ENCODE measurements around the gene MAP7D3.

The MAP7D3 gene

DNA sequence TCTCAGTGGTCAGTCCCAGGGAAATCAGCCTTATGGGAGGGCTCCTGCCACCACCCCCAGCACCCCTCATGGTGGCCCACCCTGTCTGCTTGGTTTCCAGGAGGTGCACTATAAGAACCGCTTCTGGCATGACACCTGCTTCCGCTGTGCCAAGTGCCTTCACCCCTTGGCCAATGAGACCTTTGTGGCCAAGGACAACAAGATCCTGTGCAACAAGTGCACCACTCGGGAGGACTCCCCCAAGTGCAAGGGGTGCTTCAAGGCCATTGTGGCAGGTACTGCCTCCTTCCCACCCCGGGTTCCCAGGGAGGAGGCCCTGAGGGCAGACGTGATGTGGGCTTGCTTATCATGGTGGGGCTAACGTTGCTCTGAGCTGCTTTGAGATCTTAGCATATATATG, 44.3 kb downstream of the MAP7D3 start:
- DNase-seq (ENCODE audit: low spot score) = no peak

DNA sequence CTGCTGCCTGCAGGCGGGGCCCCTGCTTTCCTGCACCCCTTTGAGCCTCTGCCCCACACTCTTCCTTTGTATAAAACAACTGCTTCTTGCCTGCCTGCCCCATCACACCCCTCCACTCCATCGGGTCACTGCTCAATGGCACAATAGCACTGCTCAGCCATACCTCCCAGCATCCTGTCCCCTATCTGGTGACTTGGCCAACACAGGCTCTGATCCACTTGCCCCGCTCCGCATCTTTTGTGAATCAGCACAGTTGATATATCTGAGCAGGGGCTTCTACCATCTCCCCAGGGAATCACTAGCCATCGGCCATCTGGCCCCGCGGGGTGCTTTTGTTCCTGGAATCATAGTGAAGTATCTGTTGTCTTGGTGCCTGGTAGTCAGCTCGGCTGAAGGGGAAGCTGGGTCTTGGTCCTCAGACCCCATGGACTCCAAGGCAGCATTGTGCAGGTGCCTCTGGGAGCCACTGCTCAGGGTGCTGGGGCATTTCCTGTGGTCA, 45.3 kb downstream of the MAP7D3 start:
- no peak for DNase-seq (ENCODE audit: low spot score)

GRCh38 chrX:136204571-136204970, 46.6 kb downstream of the MAP7D3 start:
- DNase-seq (ENCODE audit: low spot score) = no peak

DNA sequence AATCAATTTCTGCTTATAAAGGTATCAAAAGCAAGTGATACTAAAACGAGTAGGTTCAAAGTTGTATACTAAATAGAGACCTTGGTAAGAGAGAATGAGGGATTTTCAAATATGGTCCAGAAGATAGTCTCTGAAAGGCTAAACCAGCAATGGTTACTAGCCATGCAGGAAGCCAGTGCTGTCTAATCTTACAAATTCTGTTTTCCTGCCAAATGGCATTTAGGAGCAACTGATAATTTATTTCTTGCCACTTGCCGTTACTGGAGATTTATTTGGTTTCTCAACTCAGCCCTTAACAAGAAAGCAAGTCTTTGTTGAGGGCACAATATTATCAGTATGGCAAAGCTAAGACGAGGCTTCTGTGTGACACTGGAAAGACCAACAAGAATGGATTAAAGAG, 47.2 kb downstream of the MAP7D3 start:
- no peak for DNase-seq (ENCODE audit: low spot score)

GRCh38 chrX:136203438-136203837, 47.8 kb downstream of the MAP7D3 start:
- DNase-seq (ENCODE audit: low spot score) = no peak

DNA sequence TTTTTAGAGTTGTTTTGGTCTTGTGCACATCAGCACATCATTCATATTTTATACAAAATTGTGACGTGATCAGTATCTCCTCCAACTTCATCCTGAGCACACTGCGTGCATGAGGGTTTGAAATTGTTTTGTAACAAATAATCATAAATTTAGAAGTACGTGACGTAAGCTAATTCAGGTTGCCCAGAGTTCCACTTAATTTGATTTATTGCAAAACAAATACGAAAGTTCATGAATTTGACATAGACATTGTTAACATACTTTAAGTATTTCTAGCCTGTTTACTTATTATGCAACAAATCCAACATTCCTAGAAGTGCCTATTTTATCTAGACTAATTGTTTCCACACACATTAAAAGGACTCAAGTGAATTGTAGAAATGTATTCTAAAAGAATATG, 48.3 kb downstream of the MAP7D3 start:
- no peak for DNase-seq (ENCODE audit: low spot score)

GRCh38 chrX:136201601-136202000, 49.6 kb downstream of the MAP7D3 start:
- DNase-seq (ENCODE audit: low spot score) = no peak

DNA sequence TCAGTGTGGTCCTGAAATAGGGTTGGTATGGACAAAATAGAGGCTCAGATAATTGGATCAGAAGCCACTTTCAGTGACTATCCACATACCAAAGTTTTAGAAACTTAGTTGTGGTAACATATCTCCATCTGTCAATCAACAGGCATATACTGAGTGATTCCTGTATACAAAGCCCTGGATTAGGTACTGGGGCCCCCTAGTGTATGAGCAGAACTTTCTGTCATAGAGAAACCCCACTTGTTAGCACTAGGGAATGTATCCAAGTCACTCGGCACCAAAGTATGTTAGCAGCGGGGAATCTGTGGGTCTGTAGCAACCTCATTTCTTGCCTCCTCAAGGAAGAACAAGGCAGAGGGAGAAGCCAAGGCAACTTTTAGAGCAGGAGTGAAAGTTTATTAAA, 50.7 kb downstream of the MAP7D3 start:
- DNase-seq (ENCODE audit: low spot score) = peak; percentile 6

- no peak for DNase-seq (ENCODE audit: low spot score)
Observed at GRCh38 chrX:136199365-136199764, 51.8 kb downstream of the MAP7D3 start.

DNA sequence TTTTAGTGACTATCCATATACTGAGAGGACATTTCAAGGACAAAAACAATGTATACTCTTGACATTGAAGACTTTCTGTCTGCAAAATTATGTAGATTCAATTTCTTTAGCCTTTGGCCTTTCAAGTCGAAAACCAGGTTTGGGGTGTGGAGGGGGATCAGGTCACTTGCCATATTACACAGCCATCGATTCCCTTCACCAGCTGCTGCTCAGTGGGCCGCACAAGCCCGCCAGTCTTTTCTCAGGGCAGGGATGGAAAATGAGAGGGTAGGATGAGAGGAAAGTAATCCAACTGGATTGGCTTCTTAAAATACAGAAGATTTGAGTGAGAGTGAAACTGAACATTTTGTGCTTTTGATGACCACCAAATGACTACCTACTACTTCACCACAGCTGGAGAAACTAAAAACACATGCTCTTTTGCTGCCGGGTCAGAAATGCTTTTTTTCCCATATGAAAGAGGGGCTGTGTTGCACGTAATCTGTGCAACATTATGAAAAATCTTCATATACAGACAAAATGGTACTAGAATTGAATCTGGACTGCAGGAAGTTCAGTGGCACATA, 52.4 kb downstream of the MAP7D3 start:
- no peak for DNase-seq (ENCODE audit: low spot score)

DNA sequence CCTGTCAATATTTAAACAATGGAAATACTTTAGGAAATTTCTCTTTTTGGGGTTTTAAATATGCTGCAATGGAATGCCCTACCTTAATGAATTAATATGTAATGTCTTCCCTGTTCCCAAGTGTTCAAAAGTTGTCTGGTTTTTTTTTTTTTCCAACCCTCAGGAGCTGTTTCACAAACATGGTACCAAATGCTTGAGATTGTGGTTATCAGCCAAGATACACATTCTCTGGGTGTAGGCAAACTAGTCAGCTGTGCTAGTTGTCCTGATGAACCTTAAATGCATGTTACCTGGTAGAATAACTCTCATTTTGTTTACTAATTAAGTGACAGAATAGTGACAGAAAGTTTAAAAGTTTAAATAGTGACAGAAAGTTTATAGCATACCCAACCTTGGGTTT, 53.2 kb downstream of the MAP7D3 start:
- no peak for DNase-seq (ENCODE audit: low spot score)

- no peak for DNase-seq (ENCODE audit: low spot score)
Observed at GRCh38 chrX:136196691-136197155, 54.5 kb downstream of the MAP7D3 start.

DNA sequence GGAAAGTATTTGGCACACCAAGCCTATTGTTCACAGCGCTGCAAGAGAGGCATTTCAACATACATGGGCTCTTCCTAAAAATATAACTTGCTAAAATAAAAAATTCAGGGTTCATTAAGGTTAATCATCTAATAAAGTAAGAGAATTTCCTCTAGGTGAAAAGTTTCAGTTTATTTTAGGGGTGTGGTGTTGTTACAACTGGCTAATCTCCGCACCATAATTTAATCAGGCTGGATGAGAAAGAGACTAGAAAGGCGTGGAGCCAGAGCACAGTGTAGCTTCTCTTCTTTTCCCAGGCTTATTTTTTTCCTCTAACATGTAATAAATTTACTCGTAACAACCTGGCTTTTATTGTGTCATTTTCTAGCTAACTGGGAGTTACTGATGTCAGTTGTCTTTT, 56.0 kb downstream of the MAP7D3 start:
- no peak for DNase-seq (ENCODE audit: low spot score)

DNA sequence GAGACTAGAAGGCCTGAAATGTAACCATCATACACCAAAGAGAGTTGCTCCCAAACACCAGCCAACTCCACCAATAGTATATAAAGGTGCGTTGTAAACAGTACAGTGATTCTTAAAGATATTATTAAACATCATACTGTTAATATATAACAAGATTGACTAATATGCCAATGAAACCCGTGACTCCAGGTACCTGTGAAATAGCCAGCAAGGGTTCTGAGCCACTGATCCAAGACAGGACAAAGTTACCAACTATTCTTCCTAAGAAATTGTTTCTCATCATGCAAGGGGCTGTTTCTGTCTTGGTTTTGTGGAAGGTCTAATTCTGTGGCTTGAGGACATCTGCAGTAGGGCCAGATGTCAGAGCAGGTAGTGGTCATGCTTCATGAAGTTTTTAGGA, 56.7 kb downstream of the MAP7D3 start:
- no peak for DNase-seq (ENCODE audit: low spot score)

DNA sequence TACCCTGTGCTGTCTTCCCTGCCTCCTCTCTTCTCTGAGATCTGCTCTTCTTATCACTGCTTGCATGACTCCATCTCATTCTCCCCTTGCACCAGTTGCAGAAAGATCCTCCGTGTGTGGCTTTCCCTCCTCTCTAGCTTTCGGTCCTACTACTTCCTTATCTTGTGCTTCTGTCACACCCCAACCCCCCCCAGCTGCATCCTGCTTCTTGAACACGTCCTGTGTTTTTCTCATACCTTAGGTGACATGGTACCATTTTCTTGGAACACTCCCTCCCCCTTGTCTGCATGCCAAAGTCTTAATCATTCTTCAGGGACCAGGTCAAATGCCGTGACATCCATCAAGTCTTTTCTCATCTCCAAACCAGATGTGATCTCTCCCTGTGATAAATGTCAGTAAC, 57.4 kb downstream of the MAP7D3 start:
- no peak for DNase-seq (ENCODE audit: low spot score)

DNA sequence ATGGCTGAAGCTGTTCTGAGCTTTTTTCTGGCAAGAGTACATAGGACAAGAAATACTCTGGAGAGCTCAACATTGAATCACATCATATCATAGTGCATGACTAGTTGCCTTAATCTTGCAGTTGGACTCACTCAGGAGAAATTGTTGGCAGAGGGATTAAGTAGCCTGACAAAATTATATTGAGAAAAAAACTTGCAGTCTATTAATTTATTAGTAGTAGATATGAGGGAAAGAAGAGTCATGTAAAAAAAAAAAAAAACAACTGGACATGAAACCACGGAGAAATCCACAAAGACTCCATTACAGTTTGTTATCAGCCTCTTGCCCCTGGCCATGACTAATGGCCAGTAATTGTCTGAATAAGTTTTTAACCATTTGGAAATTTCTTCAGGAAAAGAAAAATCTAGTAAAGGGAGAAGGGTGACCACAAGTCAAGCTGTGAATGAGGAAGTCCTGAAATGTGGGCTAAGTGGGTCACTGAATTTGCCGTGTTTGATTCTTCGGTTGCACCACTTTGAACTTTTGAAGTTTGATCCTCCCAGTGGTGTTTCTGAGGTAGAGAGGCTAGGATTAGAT, 58.3 kb downstream of the MAP7D3 start:
- DNase-seq (ENCODE audit: low spot score) = no peak

DNA sequence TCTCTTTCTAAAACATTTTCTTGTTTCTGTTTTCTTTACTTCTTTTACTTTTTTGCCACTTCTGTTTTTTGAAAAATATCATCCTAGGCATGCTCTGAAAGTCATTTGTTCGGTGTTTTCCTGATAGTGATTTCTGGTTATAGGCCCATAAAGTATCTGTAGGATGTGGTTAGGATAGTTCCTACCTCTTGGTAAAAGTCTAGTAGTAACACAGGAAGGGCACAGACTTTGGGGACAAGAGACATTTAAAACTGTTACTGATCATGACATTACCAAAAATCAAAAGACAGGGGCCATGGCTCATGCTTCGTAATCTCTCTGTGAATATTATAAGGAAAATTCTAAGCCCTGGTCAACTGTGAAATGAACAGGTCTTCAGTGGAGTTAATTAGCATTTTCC, 59.1 kb downstream of the MAP7D3 start:
- DNase-seq (ENCODE audit: low spot score) = no peak

DNA sequence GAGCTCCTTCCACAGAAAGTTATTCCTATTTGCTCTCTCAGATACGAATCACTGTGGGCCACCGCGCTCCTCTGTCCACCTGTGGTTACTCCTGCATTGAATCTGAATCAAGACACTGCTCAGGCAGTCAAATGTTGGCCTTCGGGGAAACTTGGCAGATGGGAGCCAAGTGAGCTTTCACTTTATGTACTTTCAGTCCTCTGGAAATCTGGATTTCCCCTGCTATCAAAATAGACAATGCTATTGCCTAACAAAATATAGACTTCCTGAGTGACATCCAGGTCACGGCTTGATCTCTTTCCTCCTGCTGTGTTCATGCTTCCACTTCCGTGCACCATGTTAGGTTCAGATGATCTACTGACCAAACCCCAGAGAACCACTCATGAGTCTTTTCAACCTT, 60.0 kb downstream of the MAP7D3 start:
- DNase-seq (ENCODE audit: low spot score) = no peak

DNA sequence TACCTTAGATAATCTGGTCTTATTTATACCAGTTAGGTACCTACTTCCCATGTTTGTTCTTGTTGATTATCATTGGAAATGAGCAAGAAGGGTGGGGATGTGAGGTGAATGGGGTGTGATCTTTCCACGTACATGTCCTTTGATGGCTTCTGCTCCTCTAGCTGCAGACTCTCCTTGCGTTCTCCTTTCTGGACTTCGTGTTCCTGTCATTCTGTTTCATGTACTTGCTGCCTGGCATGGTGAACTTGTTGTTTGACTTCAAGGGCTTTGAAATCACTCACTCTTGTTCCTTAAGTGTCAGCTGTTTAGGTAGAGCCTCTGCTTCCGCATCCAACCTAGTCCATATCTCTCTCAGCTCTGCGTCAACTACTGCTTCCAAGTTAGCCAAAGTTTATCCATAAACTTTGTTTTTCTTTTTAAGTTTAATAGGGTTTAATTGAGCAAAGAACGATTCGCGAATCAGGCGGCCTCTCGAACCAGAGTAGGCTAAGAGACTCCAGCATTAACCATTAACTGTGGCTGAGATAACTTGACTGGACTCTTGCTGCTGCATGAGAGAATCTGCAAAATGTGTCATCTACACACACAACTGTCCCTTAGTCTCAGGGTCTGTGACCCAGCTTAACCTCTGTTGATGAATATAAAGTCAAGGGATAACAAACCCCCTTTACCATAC, 61.0 kb downstream of the MAP7D3 start:
- no peak for DNase-seq (ENCODE audit: low spot score)

DNA sequence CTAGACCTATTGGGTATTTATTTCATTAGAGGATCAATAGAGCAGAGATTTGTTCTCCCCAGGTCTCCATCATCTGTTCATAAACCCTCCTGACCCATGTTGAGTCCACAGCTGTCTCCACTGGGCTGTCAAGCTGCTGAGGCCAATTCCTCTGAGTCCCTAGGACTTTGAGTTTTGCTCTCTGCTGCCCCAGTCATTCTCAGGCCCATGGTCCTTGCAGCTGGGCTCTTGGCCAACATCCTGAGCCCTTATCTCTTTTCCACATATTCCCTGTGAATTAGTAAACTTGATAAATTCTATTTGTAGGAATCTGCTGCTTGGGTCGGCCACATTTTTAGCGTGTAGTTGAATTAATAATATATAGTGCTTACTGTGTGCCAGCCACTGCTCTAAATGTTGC, 62.0 kb downstream of the MAP7D3 start:
- DNase-seq (ENCODE audit: low spot score) = no peak

DNA sequence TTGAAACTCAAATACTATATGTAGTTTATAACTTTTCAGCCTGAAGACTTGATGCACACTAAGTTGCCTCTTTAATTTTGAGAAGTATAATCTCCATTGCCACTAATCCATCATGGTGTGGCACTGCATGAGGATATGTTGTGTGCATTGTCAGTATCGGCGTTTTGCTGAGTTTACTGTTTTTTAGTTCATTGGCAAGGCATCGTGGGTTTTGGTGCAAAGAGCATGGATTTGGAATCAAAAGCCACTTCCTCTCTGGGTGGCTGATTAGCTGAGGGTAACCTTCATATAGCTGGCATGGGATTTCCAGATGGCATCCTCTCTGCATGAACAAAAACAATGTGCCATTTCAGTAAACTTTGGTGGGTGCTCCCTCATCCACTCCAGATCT, 65.2 kb downstream of the MAP7D3 start:
- no peak for DNase-seq (ENCODE audit: low spot score)

DNA sequence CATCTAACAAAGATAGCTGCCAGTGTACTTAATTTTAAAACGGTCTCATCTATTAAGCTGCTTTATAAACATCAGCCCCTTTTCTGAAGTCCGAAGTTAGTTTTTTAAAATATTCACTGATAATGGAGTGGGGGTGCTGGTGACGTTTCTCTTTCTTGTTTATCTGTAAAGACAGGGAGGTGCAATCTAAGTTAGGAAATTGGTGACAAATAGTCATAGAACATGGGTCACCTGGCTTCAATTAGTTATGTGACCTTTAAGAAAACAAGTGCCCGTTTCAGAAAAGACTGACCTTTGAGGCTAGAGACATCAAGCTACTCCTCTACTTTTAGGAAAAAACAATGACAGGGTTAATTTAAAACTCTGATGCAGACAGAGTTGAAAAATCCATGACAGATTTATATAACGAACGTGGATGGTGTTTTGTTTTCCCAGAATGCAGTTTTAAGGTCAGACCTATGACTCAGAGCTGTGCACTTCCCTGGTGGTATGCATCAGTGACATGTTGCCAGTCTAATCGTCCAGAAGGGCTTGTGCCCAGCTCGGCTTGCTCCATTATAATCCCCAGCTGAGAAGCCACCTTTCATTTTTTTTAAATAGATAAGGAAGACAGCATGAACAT, 65.7 kb downstream of the MAP7D3 start:
- DNase-seq (ENCODE audit: low spot score) = no peak

GRCh38 chrX:136183917-136184316, 67.3 kb downstream of the MAP7D3 start:
- no peak for DNase-seq (ENCODE audit: low spot score)

Measured in globus pallidus (tissue), 1 donor.